ENCODE results near the gene NINL. TPM values are rescaled to one million over a fixed set of nuclear protein-coding genes. Genes with fewer than 3 reads are reported as not detected.
A peak's percentile ranks its signal among the peaks of the same experiment; 100 is the strongest.

The NINL gene
- total and polyA plus RNA-seq, 2 of the 8 experiments (the other 6 are each of a cell fraction or from before 2014, with no cell fraction given) = 15.3 to 30.0 TPM

- TF ChIP-seq CTCF (IDR thresholded peaks at IDR 0.05; ENCODE audit: control extremely low read depth in 1 of 3, insufficient read depth in 1 of 3, low read depth in 1 of 3, low read length in 3 of 3) (peak in 2 of 3 experiments; percentile 44 to 49; a peak in 3 of 4 replicates), RAD21 (IDR thresholded peaks at IDR 0.05 in 1 of 2, conservative IDR thresholded peaks at IDR 0.05 in 1 of 2; ENCODE audit: low read depth in 2 of 2, low read length in 2 of 2) (peak; percentile 47 to 54), BCL11A (IDR thresholded peaks at IDR 0.05; ENCODE audit: low read depth in 2 of 2, low read length in 2 of 2) (no peak), MAFK (IDR thresholded peaks at IDR 0.05; ENCODE audit: low read depth, low read length) (no peak)
Observed at GRCh38 chr20:25539742-25540672, 45.3 kb downstream of the NINL start (continued).
